Measurements from ENCODE around the gene STX5. TPM values are rescaled to one million over a fixed set of nuclear protein-coding genes. Genes with fewer than 3 reads are reported as not detected.
A peak's percentile ranks its signal among the peaks of the same experiment; 100 is the strongest.

Gene STX5
- total and polyA plus RNA-seq, 10 of the 15 experiments (the other 5 are each of a cell fraction or from before 2014, with no cell fraction given), result 3.8 to 35.4 (median 27.4) TPM

DNA sequence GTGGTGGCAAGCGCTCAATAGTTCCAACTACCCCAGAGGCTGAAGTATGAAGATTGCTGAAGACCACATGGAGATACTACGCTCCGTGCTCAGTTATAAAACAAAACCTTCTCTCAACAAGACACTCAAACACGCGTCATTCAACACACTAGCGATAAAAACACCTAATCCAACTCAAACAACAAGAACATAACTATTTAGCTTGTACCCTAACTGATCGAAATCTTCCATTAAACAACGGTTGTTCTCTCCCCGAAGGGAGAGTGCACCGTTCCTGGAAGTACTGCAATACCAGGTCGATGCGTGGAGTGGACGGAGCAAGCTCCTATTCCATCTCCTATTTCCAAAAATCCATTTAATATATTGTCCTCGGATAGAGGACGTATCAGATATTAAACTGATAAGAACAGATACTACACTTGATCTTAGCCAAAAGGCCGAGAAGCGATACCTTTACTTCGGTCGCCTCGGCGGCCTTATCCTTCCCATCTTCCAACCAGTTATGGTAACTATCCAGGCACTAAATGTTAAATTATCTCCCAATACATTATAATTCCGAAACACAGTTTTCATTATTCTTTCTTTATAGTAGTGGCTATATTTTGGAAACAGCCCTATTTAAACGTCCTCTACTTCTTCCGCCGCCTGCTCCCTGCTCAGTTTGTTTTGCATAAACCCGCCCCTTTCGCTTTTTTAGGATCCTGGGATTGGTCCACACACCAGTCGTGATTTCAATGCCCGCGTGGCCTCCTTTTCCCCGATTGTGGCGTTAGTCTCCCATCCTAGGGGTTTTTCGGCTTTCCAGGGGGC lies 9.7 kb upstream of the STX5 start (continued):
- TF ChIP-seq, protein P1, sequence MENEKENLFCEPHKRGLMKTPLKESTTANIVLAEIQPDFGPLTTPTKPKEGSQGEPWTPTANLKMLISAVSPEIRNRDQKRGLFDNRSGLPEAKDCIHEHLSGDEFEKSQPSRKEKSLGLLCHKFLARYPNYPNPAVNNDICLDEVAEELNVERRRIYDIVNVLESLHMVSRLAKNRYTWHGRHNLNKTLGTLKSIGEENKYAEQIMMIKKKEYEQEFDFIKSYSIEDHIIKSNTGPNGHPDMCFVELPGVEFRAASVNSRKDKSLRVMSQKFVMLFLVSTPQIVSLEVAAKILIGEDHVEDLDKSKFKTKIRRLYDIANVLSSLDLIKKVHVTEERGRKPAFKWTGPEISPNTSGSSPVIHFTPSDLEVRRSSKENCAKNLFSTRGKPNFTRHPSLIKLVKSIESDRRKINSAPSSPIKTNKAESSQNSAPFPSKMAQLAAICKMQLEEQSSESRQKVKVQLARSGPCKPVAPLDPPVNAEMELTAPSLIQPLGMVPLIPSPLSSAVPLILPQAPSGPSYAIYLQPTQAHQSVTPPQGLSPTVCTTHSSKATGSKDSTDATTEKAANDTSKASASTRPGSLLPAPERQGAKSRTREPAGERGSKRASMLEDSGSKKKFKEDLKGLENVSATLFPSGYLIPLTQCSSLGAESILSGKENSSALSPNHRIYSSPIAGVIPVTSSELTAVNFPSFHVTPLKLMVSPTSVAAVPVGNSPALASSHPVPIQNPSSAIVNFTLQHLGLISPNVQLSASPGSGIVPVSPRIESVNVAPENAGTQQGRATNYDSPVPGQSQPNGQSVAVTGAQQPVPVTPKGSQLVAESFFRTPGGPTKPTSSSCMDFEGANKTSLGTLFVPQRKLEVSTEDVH (IDR thresholded peaks at IDR 0.05; ENCODE audit: low read depth, partially characterized antibody), result peak; percentile 58
- TF ChIP-seq MXI1 (IDR thresholded peaks at IDR 0.05; ENCODE audit: low read depth, low read length), result peak; percentile 86
- TF ChIP-seq, protein P2, sequence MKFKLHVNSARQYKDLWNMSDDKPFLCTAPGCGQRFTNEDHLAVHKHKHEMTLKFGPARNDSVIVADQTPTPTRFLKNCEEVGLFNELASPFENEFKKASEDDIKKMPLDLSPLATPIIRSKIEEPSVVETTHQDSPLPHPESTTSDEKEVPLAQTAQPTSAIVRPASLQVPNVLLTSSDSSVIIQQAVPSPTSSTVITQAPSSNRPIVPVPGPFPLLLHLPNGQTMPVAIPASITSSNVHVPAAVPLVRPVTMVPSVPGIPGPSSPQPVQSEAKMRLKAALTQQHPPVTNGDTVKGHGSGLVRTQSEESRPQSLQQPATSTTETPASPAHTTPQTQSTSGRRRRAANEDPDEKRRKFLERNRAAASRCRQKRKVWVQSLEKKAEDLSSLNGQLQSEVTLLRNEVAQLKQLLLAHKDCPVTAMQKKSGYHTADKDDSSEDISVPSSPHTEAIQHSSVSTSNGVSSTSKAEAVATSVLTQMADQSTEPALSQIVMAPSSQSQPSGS (IDR thresholded peaks at IDR 0.05; ENCODE audit: low read length), result peak; percentile 100
- TF ChIP-seq RBBP5 (conservative IDR thresholded peaks at IDR 0.05), result no peak
- TF ChIP-seq MTA2 (IDR thresholded peaks at IDR 0.05; ENCODE audit: low read depth), result peak; percentile 62; the same call in 1 of the 2 replicates
- TF ChIP-seq KDM1A (IDR thresholded peaks at IDR 0.05; ENCODE audit: borderline replicate concordance), result no peak
- TF ChIP-seq STAT1 (conservative IDR thresholded peaks at IDR 0.05), result peak; percentile 89
- TF ChIP-seq STAT3 (IDR thresholded peaks at IDR 0.05; ENCODE audit: low read depth, low read length), result peak; percentile 95; the same call in 1 of the 2 replicates
- TF ChIP-seq IRF4 (IDR thresholded peaks at IDR 0.05; ENCODE audit: low read depth, low read length), result peak; percentile 91
- TF ChIP-seq, protein P3, sequence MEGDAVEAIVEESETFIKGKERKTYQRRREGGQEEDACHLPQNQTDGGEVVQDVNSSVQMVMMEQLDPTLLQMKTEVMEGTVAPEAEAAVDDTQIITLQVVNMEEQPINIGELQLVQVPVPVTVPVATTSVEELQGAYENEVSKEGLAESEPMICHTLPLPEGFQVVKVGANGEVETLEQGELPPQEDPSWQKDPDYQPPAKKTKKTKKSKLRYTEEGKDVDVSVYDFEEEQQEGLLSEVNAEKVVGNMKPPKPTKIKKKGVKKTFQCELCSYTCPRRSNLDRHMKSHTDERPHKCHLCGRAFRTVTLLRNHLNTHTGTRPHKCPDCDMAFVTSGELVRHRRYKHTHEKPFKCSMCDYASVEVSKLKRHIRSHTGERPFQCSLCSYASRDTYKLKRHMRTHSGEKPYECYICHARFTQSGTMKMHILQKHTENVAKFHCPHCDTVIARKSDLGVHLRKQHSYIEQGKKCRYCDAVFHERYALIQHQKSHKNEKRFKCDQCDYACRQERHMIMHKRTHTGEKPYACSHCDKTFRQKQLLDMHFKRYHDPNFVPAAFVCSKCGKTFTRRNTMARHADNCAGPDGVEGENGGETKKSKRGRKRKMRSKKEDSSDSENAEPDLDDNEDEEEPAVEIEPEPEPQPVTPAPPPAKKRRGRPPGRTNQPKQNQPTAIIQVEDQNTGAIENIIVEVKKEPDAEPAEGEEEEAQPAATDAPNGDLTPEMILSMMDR (IDR thresholded peaks at IDR 0.05 in 2 of 3, conservative IDR thresholded peaks at IDR 0.05 in 1 of 3; ENCODE audit: control insufficient read depth in 2 of 3, extremely low read depth in 1 of 3, insufficient read depth in 1 of 3, low read depth in 3 of 3, low read length in 3 of 3), result peak in 1 of 3 experiments; percentile 21; a peak in 1 of 6 replicates
- peak; percentile 99 for TF ChIP-seq TCF3 (IDR thresholded peaks at IDR 0.05; ENCODE audit: borderline replicate concordance, insufficient read depth, low read depth, low read length)
- TF ChIP-seq NFYA (IDR thresholded peaks at IDR 0.05; ENCODE audit: borderline replicate concordance, low read depth, low read length), result no peak
- no peak for TF ChIP-seq RAD21 (IDR thresholded peaks at IDR 0.05; ENCODE audit: insufficient read depth, low read depth, low read length)
- TF ChIP-seq YY1 (IDR thresholded peaks at IDR 0.05; ENCODE audit: low read depth, low read length), result peak; percentile 89
- TF ChIP-seq KAT2A (conservative IDR thresholded peaks at IDR 0.05; ENCODE audit: control insufficient read depth, low read depth, low read length), result peak; percentile 69; the same call in 1 of the 2 replicates
- TF ChIP-seq EED (IDR thresholded peaks at IDR 0.05; ENCODE audit: low read depth), result peak; percentile 92
- peak; percentile 48; the same call in 1 of the 2 replicates for TF ChIP-seq RAD51 (IDR thresholded peaks at IDR 0.05)
- TF ChIP-seq, protein P4, sequence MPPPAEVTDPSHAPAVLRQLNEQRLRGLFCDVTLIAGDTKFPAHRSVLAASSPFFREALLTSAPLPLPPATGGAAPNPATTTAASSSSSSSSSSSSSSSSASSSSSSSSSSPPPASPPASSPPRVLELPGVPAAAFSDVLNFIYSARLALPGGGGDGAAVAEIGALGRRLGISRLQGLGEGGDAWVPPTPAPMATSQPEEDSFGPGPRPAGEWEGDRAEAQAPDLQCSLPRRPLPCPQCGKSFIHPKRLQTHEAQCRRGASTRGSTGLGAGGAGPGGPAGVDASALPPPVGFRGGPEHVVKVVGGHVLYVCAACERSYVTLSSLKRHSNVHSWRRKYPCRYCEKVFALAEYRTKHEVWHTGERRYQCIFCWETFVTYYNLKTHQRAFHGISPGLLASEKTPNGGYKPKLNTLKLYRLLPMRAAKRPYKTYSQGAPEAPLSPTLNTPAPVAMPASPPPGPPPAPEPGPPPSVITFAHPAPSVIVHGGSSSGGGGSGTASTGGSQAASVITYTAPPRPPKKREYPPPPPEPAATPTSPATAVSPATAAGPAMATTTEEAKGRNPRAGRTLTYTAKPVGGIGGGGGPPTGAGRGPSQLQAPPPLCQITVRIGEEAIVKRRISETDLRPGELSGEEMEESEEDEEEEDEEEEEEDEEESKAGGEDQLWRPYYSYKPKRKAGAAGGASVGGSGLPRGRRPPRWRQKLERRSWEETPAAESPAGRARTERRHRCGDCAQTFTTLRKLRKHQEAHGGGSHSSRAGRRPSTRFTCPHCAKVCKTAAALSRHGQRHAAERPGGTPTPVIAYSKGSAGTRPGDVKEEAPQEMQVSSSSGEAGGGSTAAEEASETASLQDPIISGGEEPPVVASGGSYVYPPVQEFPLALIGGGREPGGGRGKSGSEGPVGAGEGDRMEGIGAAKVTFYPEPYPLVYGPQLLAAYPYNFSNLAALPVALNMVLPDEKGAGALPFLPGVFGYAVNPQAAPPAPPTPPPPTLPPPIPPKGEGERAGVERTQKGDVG (CRISPR knock-in tag; IDR thresholded peaks at IDR 0.05), result peak; percentile 100
- TF ChIP-seq CHD1 (IDR thresholded peaks at IDR 0.05; ENCODE audit: low read depth, low read length), result peak; percentile 79; the same call in 1 of the 2 replicates
- TF ChIP-seq, protein P5, sequence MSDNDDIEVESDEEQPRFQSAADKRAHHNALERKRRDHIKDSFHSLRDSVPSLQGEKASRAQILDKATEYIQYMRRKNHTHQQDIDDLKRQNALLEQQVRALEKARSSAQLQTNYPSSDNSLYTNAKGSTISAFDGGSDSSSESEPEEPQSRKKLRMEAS (IDR thresholded peaks at IDR 0.05; ENCODE audit: low read depth, low read length), result no peak
